ENCODE measurements around the gene TEDDM1. TPM values are rescaled to one million over a fixed set of nuclear protein-coding genes. Genes with fewer than 3 reads are reported as not detected.
"Not testable (repeated sequence)": the region's sequence is repeated elsewhere in the genome, so short reads cannot be mapped to it uniquely, and the experiment has no call there.

The TEDDM1 gene, protein sequence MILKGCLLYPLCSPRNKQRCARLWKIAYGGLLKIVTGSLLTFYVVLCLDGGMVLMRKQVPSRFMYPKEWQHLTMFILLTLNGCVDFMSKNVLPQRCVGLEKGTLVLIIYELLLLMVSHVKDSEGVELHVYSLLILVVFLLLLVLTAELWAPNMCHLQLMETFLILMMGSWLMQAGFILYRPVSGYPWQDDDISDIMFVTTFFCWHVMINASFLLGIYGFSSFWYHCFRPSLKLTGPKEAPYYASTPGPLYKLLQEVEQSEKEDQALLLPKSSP
- not detected for total RNA-seq

DNA sequence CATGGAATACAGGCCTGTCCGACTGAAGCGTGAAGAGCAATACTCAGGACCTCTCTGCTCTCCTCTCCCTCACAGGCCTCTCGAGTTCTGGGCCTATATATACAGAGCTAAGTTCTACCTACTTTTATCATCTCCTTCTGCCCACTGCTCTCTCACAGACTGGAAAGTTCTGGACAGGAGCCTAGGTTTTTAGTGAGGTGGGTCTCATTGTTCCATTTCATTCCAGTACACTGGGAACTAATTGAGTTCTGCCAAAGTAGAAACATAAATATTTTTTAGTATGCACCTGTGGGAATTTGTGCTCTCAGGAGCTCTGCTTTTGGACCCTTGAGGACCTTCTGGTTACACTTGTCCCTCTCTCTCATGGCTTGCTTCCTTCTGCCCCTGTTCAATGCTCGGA lies at the start of gene TEDDM1:
TEDDM1 (minus strand) TSS at position 101 of the 400 bp plus-strand sequence. CDS start 182 bp downstream, outside the sequence.
- H3K27me3 ChIP-seq (ENCODE audit: control insufficient read depth in 3 of 3, insufficient read depth in 3 of 3, low read length in 3 of 3) = no peaks in the 10 kb centered on the region
- no peak within 1 kb of the TSS for H3K27ac ChIP-seq (ENCODE audit: low read depth, low read length)
- peaks cover 5 to 12% (median 9%) of the 10 kb centered on the region in 3 donors for H3K4me1 ChIP-seq (ENCODE audit: control insufficient read depth in 3 of 3, insufficient read depth in 3 of 3, low read length in 3 of 3)
- H3K36me3 ChIP-seq (ENCODE audit: control insufficient read depth in 3 of 3, insufficient read depth in 3 of 3, low read length in 3 of 3) = no peaks in the 10 kb centered on the region
- H3K4me3 ChIP-seq (ENCODE audit: low read length in 3 of 3) = no peak within 1 kb of the TSS
- H3K9me3 ChIP-seq (ENCODE audit: control insufficient read depth in 3 of 3, low read length in 3 of 3) = no peaks in the 10 kb centered on the region
- H3K9ac ChIP-seq (ENCODE audit: low read depth in 1 of 3, low read length in 3 of 3) = no peak within 1 kb of the TSS

- H3K27me3 ChIP-seq (ENCODE audit: control insufficient read depth in 3 of 3, insufficient read depth in 3 of 3, low read length in 3 of 3) = no peaks in the 10 kb centered on the region
- H3K36me3 ChIP-seq (ENCODE audit: control insufficient read depth in 3 of 3, insufficient read depth in 3 of 3, low read length in 3 of 3) = no peaks in the 10 kb centered on the region
- H3K4me1 ChIP-seq (ENCODE audit: control insufficient read depth in 3 of 3, insufficient read depth in 3 of 3, low read length in 3 of 3) = peaks cover 0 to 2% (median 0%) of the 10 kb centered on the region in 3 donors
- H3K9ac ChIP-seq (ENCODE audit: low read depth in 1 of 3, low read length in 3 of 3) = no peak within 1 kb of the TSS
- no peak within 1 kb of the TSS for H3K27ac ChIP-seq (ENCODE audit: low read depth, low read length)
- no peaks in the 10 kb centered on the region for H3K9me3 ChIP-seq (ENCODE audit: control insufficient read depth in 3 of 3, low read length in 3 of 3)
- no peak within 1 kb of the TSS for H3K4me3 ChIP-seq (ENCODE audit: low read length in 3 of 3)
These were observed 49.6 kb upstream of the TEDDM1 start, which contains the start of gene RGSL1 for GRCh38 chr1:182450087-182450486. Gene RGSL1 (plus strand): TSS chr1:182450146. CDS start chr1:182450166, 20 bp downstream.

- H3K27me3 ChIP-seq (ENCODE audit: control insufficient read depth in 3 of 3, insufficient read depth in 3 of 3, low read length in 3 of 3) = no peaks in the 10 kb centered on the region
- H3K4me3 ChIP-seq (ENCODE audit: low read length in 3 of 3) = no peak overlapping the region
- H3K36me3 ChIP-seq (ENCODE audit: control insufficient read depth in 3 of 3, insufficient read depth in 3 of 3, low read length in 3 of 3) = no peaks in the 10 kb centered on the region
- H3K27ac ChIP-seq (ENCODE audit: low read depth, low read length) = no peak overlapping the region
- H3K9ac ChIP-seq (ENCODE audit: low read depth in 1 of 3, low read length in 3 of 3) = no peak overlapping the region
- H3K9me3 ChIP-seq (ENCODE audit: control insufficient read depth in 3 of 3, low read length in 3 of 3) = no peaks in the 10 kb centered on the region
- peaks cover 0 to 2% (median 0%) of the 10 kb centered on the region in 3 donors for H3K4me1 ChIP-seq (ENCODE audit: control insufficient read depth in 3 of 3, insufficient read depth in 3 of 3, low read length in 3 of 3)
These were observed 47.2 kb upstream of the TEDDM1 start for GRCh38 chr1:182447660-182448059.

- not testable (repeated sequence) for H3K36me3 ChIP-seq (ENCODE audit: control insufficient read depth in 3 of 3, insufficient read depth in 3 of 3, low read length in 3 of 3); H3K4me1 ChIP-seq (ENCODE audit: control insufficient read depth in 3 of 3, insufficient read depth in 3 of 3, low read length in 3 of 3); H3K27me3 ChIP-seq (ENCODE audit: control insufficient read depth in 3 of 3, insufficient read depth in 3 of 3, low read length in 3 of 3); H3K9ac ChIP-seq (ENCODE audit: low read depth in 1 of 3, low read length in 3 of 3); H3K27ac ChIP-seq (ENCODE audit: low read depth, low read length); H3K4me3 ChIP-seq (ENCODE audit: low read length in 3 of 3); H3K9me3 ChIP-seq (ENCODE audit: control insufficient read depth in 3 of 3, low read length in 3 of 3)
These were observed 46.7 kb upstream of the TEDDM1 start for GRCh38 chr1:182447124-182447523.

DNA sequence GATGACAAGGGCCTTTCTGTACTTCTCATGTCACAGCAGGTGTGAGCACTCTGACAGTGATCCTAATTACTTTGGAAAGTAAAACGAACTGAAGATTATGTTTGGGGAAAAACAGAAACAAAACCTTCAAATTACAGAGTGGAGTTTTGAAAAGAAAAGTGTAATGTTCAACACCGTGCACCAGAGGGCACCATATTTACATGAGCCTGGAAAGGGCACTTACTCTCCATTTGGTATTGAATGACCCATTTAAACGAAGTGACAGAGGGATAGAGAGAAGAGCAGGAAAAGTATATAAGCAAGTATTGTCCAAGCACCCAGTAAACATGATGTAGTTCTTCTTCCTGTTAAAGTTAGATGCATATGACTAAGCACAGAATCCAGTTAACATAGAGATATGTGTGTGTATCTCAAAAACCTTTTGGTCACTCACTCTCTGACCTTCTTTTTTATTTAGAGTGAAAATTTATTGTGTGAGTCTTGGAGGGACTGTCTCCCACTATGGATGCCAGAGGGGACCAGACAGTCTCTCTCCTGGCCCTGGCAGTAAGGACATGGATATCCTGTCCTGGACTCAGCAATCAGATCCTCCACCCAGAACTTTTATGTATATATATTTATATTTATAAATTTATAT lies 45.7 kb upstream of the TEDDM1 start:
- Histone ChIP-seq H3K36me3 (ENCODE audit: control insufficient read depth in 3 of 3, insufficient read depth in 3 of 3, low read length in 3 of 3) (no peaks in the 10 kb centered on the region), H3K27ac (ENCODE audit: low read depth, low read length) (no peak overlapping the region), H3K4me1 (ENCODE audit: control insufficient read depth in 3 of 3, insufficient read depth in 3 of 3, low read length in 3 of 3) (peaks cover 0 to 2% (median 0%) of the 10 kb centered on the region in 3 donors), H3K9me3 (ENCODE audit: control insufficient read depth in 3 of 3, low read length in 3 of 3) (no peaks in the 10 kb centered on the region), H3K27me3 (ENCODE audit: control insufficient read depth in 3 of 3, insufficient read depth in 3 of 3, low read length in 3 of 3) (no peaks in the 10 kb centered on the region), H3K9ac (ENCODE audit: low read depth in 1 of 3, low read length in 3 of 3) (no peak overlapping the region), H3K4me3 (ENCODE audit: low read length in 3 of 3) (no peak overlapping the region)

GRCh38 chr1:182444497-182444896 lies 44.0 kb upstream of the TEDDM1 start:
- no peak overlapping the region for H3K4me3 ChIP-seq (ENCODE audit: low read length in 3 of 3)
- no peaks in the 10 kb centered on the region for H3K9me3 ChIP-seq (ENCODE audit: control insufficient read depth in 3 of 3, low read length in 3 of 3)
- no peak overlapping the region for H3K9ac ChIP-seq (ENCODE audit: low read depth in 1 of 3, low read length in 3 of 3)
- H3K36me3 ChIP-seq (ENCODE audit: control insufficient read depth in 3 of 3, insufficient read depth in 3 of 3, low read length in 3 of 3) = no peaks in the 10 kb centered on the region
- H3K4me1 ChIP-seq (ENCODE audit: control insufficient read depth in 3 of 3, insufficient read depth in 3 of 3, low read length in 3 of 3) = peaks cover 0 to 2% (median 0%) of the 10 kb centered on the region in 3 donors
- no peak overlapping the region for H3K27ac ChIP-seq (ENCODE audit: low read depth, low read length)
- no peaks in the 10 kb centered on the region for H3K27me3 ChIP-seq (ENCODE audit: control insufficient read depth in 3 of 3, insufficient read depth in 3 of 3, low read length in 3 of 3)

DNA sequence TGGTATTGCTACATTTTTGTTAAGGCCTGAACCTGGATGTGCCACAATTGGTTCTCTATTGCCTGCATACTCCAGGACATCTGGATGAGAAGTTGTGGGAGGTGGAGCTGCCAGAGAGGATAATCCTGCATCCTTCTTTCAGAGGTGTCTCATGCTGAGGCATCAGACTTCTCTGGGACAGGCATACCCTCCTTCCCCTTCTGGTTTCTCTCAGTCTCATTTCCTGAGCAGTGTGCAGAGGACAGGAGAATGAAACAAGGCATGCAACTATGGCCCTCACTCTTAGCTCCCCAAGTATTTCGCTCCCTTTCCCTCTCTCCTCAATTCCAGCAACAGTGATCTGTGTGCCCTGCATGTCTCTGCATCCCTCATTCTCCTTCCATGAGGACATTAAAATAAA lies 41.9 kb upstream of the TEDDM1 start:
- H3K9ac ChIP-seq (ENCODE audit: low read depth in 1 of 3, low read length in 3 of 3) = no peak overlapping the region

DNA sequence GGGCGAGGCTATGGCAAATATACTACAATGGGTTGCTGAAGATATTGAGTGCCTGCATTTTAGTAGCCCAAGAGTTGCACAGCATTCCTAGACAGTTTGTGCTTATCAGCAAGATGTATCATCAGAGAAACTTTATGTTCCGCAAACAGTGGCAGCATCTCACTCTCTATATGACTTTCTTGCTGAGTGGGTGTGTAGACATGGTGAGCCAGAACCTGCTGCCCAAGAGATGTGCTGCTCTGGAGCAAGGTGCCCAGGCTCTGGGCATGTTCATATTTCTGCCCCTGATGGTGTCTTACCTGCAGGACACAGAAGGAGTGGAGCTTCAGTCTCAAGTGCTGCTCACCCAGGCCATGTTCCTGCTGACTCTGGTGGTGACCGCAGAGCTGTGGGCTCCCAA lies 41.3 kb upstream of the TEDDM1 start:
- H3K9me3 ChIP-seq (ENCODE audit: control insufficient read depth in 3 of 3, low read length in 3 of 3) = no peaks in the 10 kb centered on the region
- H3K4me1 ChIP-seq (ENCODE audit: control insufficient read depth in 3 of 3, insufficient read depth in 3 of 3, low read length in 3 of 3) = peaks cover 0 to 2% (median 0%) of the 10 kb centered on the region in 3 donors
- H3K27ac ChIP-seq (ENCODE audit: low read depth, low read length) = no peak overlapping the region
- no peak overlapping the region for H3K9ac ChIP-seq (ENCODE audit: low read depth in 1 of 3, low read length in 3 of 3)
- no peaks in the 10 kb centered on the region for H3K27me3 ChIP-seq (ENCODE audit: control insufficient read depth in 3 of 3, insufficient read depth in 3 of 3, low read length in 3 of 3)
- no peaks in the 10 kb centered on the region for H3K36me3 ChIP-seq (ENCODE audit: control insufficient read depth in 3 of 3, insufficient read depth in 3 of 3, low read length in 3 of 3)
- no peak overlapping the region for H3K4me3 ChIP-seq (ENCODE audit: low read length in 3 of 3)

More for the DNA sequence above, 41.9 kb upstream of the TEDDM1 start:
- no peaks in the 10 kb centered on the region for H3K9me3 ChIP-seq (ENCODE audit: control insufficient read depth in 3 of 3, low read length in 3 of 3)
- no peaks in the 10 kb centered on the region for H3K36me3 ChIP-seq (ENCODE audit: control insufficient read depth in 3 of 3, insufficient read depth in 3 of 3, low read length in 3 of 3)
- no peak overlapping the region for H3K4me3 ChIP-seq (ENCODE audit: low read length in 3 of 3)
- H3K27me3 ChIP-seq (ENCODE audit: control insufficient read depth in 3 of 3, insufficient read depth in 3 of 3, low read length in 3 of 3) = no peaks in the 10 kb centered on the region
- H3K4me1 ChIP-seq (ENCODE audit: control insufficient read depth in 3 of 3, insufficient read depth in 3 of 3, low read length in 3 of 3) = peaks cover 0 to 2% (median 0%) of the 10 kb centered on the region in 3 donors
- no peak overlapping the region for H3K27ac ChIP-seq (ENCODE audit: low read depth, low read length)

DNA sequence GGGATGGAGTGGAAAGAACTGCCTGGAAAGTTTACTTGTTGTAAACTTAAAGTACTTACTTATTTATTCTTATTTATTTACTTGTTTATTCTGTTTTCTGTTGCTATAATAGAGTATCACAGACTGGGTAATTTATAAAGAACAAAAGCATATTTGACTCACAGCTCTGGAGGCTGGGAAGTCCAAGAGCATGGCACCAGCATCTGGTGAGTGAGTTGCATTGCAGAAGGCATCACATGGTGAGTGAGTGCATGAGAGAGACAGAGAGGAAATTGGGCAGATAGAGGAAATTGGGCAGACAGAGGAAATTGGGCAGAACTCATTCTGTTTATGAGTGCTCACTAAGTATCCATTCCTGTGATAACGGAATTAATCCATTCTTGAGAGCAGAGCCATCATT lies 37.9 kb upstream of the TEDDM1 start:
- no peaks in the 10 kb centered on the region for H3K36me3 ChIP-seq (ENCODE audit: control insufficient read depth in 3 of 3, insufficient read depth in 3 of 3, low read length in 3 of 3)
- H3K27me3 ChIP-seq (ENCODE audit: control insufficient read depth in 3 of 3, insufficient read depth in 3 of 3, low read length in 3 of 3) = no peaks in the 10 kb centered on the region
- no peak overlapping the region for H3K27ac ChIP-seq (ENCODE audit: low read depth, low read length)
- H3K9me3 ChIP-seq (ENCODE audit: control insufficient read depth in 3 of 3, low read length in 3 of 3) = no peaks in the 10 kb centered on the region
- H3K4me3 ChIP-seq (ENCODE audit: low read length in 3 of 3) = no peak overlapping the region
- no peaks in the 10 kb centered on the region for H3K4me1 ChIP-seq (ENCODE audit: control insufficient read depth in 3 of 3, insufficient read depth in 3 of 3, low read length in 3 of 3)
- no peak overlapping the region for H3K9ac ChIP-seq (ENCODE audit: low read depth in 1 of 3, low read length in 3 of 3)

DNA sequence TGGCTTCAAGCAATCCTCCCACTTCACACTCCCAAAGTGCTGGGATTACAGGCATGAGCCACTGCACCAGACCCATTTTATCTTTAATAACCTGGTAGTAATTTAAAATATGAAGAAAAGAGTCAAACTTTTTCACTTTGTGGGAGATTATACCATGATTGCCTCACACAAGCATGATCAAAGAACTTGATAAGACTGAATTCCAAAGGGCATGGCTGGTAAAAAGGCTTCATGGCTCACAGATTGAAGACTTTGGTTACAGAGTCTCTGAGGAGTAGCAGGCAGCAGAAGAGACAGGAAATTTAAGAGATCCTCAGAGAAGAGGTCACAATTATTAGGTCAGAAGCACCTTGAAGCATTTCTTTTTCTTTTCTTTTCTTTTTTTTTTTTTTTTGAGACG lies 33.1 kb upstream of the TEDDM1 start:
- H3K27me3 ChIP-seq (ENCODE audit: control insufficient read depth in 3 of 3, insufficient read depth in 3 of 3, low read length in 3 of 3) = no peaks in the 10 kb centered on the region
- H3K27ac ChIP-seq (ENCODE audit: low read depth, low read length) = no peak overlapping the region
- H3K9me3 ChIP-seq (ENCODE audit: control insufficient read depth in 3 of 3, low read length in 3 of 3) = no peaks in the 10 kb centered on the region
- no peak overlapping the region for H3K4me3 ChIP-seq (ENCODE audit: low read length in 3 of 3)
- no peaks in the 10 kb centered on the region for H3K36me3 ChIP-seq (ENCODE audit: control insufficient read depth in 3 of 3, insufficient read depth in 3 of 3, low read length in 3 of 3)
- no peak overlapping the region for H3K9ac ChIP-seq (ENCODE audit: low read depth in 1 of 3, low read length in 3 of 3)
- no peaks in the 10 kb centered on the region for H3K4me1 ChIP-seq (ENCODE audit: control insufficient read depth in 3 of 3, insufficient read depth in 3 of 3, low read length in 3 of 3)
